ENCODE data around the gene PEX7.

GRCh38 chr6:136930528-136930927 lies 108.1 kb downstream of the PEX7 start:
- TF ChIP-seq CTCF (conservative IDR thresholded peaks at IDR 0.05; ENCODE audit: low read depth in 2 of 2) (no peak), EZH2 (IDR thresholded peaks at IDR 0.05; ENCODE audit: low read depth, unreplicated experiment) (no peak), JUNB (IDR thresholded peaks at IDR 0.05; ENCODE audit: unreplicated experiment) (no peak), POLR2AphosphoS5 (IDR thresholded peaks at IDR 0.05; ENCODE audit: low read depth) (no peak), NANOG (IDR thresholded peaks at IDR 0.05; ENCODE audit: borderline replicate concordance) (no peak), ETS1 (IDR thresholded peaks at IDR 0.05) (no peak), CREB1 (CRISPR knock-in tag; IDR thresholded peaks at IDR 0.05; ENCODE audit: low read depth) (no peak)
- TF ChIP-seq, protein P1, sequence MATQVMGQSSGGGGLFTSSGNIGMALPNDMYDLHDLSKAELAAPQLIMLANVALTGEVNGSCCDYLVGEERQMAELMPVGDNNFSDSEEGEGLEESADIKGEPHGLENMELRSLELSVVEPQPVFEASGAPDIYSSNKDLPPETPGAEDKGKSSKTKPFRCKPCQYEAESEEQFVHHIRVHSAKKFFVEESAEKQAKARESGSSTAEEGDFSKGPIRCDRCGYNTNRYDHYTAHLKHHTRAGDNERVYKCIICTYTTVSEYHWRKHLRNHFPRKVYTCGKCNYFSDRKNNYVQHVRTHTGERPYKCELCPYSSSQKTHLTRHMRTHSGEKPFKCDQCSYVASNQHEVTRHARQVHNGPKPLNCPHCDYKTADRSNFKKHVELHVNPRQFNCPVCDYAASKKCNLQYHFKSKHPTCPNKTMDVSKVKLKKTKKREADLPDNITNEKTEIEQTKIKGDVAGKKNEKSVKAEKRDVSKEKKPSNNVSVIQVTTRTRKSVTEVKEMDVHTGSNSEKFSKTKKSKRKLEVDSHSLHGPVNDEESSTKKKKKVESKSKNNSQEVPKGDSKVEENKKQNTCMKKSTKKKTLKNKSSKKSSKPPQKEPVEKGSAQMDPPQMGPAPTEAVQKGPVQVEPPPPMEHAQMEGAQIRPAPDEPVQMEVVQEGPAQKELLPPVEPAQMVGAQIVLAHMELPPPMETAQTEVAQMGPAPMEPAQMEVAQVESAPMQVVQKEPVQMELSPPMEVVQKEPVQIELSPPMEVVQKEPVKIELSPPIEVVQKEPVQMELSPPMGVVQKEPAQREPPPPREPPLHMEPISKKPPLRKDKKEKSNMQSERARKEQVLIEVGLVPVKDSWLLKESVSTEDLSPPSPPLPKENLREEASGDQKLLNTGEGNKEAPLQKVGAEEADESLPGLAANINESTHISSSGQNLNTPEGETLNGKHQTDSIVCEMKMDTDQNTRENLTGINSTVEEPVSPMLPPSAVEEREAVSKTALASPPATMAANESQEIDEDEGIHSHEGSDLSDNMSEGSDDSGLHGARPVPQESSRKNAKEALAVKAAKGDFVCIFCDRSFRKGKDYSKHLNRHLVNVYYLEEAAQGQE (IDR thresholded peaks at IDR 0.05; ENCODE audit: unreplicated experiment): no peak
